WTC11 (cell line): Measurements from ENCODE around the gene COPS3. TPM values are rescaled to one million over a fixed set of nuclear protein-coding genes. Genes with fewer than 3 reads are reported as not detected.

Source experiments
- ATAC-seq: fragments of 200-7000 bp; cut with Tn5 transposase; 2 replicates; pipeline ENCODE4 v1.10.0; 2021; ENCODE audit warnings: mild to moderate bottlenecking, moderate library complexity
- CTCF ChIA-PET: fragments of 300-600 bp; sonication (Branson Sonifier 250); formaldehyde crosslinking; loops from one replicate; lab custom pipeline; 2021; ENCODE audit warnings: antibody characterized with exemption; lab: Charles Lee
- POLR2A ChIA-PET: fragments of 350-600 bp; sonication (Branson Sonifier 250); formaldehyde crosslinking; loops from one replicate; lab custom pipeline; 2021; ENCODE audit warnings: antibody characterized with exemption; lab: Charles Lee
- DNase-seq: peaks from one replicate; pipeline ENCODE4 v3.0.0; 2021; ENCODE audit warnings: low spot score
- H3K27ac Mint-ChIP-seq: 2 replicates; pipeline ENCODE4 v1.8.0; 2021; ENCODE audit warnings: mixed read lengths
- H3K27me3 Mint-ChIP-seq: 2 replicates; pipeline ENCODE4 v1.8.0; 2021; ENCODE audit warnings: low read depth, mild to moderate bottlenecking, moderate library complexity, mixed read lengths
- H3K36me3 Mint-ChIP-seq: 2 replicates; pipeline ENCODE4 v1.8.0; 2021; ENCODE audit warnings: mixed read lengths
- H3K4me1 Mint-ChIP-seq: 2 replicates; pipeline ENCODE4 v1.8.0; 2022; ENCODE audit warnings: mixed read lengths
- H3K4me3 Mint-ChIP-seq: 2 replicates; pipeline ENCODE4 v1.8.0; 2021; ENCODE audit warnings: mild to moderate bottlenecking, moderate library complexity, mixed read lengths
- H3K9me3 Mint-ChIP-seq: 2 replicates; pipeline ENCODE4 v1.8.0; 2021; ENCODE audit warnings: mixed read lengths
- CBFB ChIP-seq: sonication (generic); formaldehyde crosslinking; IDR thresholded peaks from 2 replicates; pipeline ENCODE4 v1.8.1; 2022; ENCODE audit warnings: mild to moderate bottlenecking, low read depth, missing genetic modification reagents
- CREM ChIP-seq: sonication (generic); formaldehyde crosslinking; IDR thresholded peaks from 2 replicates; pipeline ENCODE4 v1.8.1; 2022; ENCODE audit warnings: mild to moderate bottlenecking, missing genetic modification reagents, moderate library complexity
- EMX1 ChIP-seq: fragments of 250-450 bp; sonication (Bioruptor Pico); IDR thresholded peaks from 2 replicates; pipeline ENCODE4 v1.8.0; 2021; ENCODE audit warnings: mild to moderate bottlenecking
- ETV6 ChIP-seq: sonication (generic); formaldehyde crosslinking; IDR thresholded peaks from 2 replicates; pipeline ENCODE4 v1.8.1; 2022; ENCODE audit warnings: mild to moderate bottlenecking, missing genetic modification reagents
- FOXP1 ChIP-seq: sonication (generic); formaldehyde crosslinking; IDR thresholded peaks from 2 replicates; pipeline ENCODE4 v1.8.0; 2022; ENCODE audit warnings: missing genetic modification reagents, mild to moderate bottlenecking, moderate library complexity, borderline replicate concordance
- MYBL2 ChIP-seq: sonication (generic); formaldehyde crosslinking; IDR thresholded peaks from 2 replicates; pipeline ENCODE4 v1.8.1; 2023; ENCODE audit warnings: mild to moderate bottlenecking, moderate library complexity, missing genetic modification reagents
- NR2C2 ChIP-seq: sonication (generic); formaldehyde crosslinking; IDR thresholded peaks from 2 replicates; pipeline ENCODE4 v1.8.0; 2022; ENCODE audit warnings: mild to moderate bottlenecking, missing genetic modification reagents
- OVOL2 ChIP-seq: fragments of 250-450 bp; sonication (Bioruptor Pico); IDR thresholded peaks from 2 replicates; pipeline ENCODE4 v1.9.0; 2021; ENCODE audit warnings: mild to moderate bottlenecking, borderline replicate concordance
- PRRX2 ChIP-seq: fragments of 250-450 bp; sonication (Bioruptor Pico); IDR thresholded peaks from 2 replicates; pipeline ENCODE4 v1.8.0; 2021; ENCODE audit warnings: mild to moderate bottlenecking
- RORB ChIP-seq: fragments of 250-450 bp; sonication (Bioruptor Pico); IDR thresholded peaks from 2 replicates; pipeline ENCODE4 v1.9.0; 2021; ENCODE audit warnings: mild to moderate bottlenecking
- SMAD3 ChIP-seq: sonication (generic); formaldehyde crosslinking; IDR thresholded peaks from 2 replicates; pipeline ENCODE4 v1.8.0; 2022; ENCODE audit warnings: missing genetic modification reagents, mild to moderate bottlenecking, borderline replicate concordance
- SMAD4 ChIP-seq: sonication (generic); formaldehyde crosslinking; IDR thresholded peaks from 2 replicates; pipeline ENCODE4 v1.8.0; 2022; ENCODE audit warnings: mild to moderate bottlenecking, missing genetic modification reagents
- TCF7 ChIP-seq: sonication (generic); formaldehyde crosslinking; IDR thresholded peaks from 2 replicates; pipeline ENCODE4 v1.8.0; 2022; ENCODE audit warnings: mild to moderate bottlenecking, low read depth, missing genetic modification reagents, moderate library complexity
- ZBTB21 ChIP-seq: sonication (generic); formaldehyde crosslinking; IDR thresholded peaks from 2 replicates; pipeline ENCODE4 v1.8.1; 2023; ENCODE audit warnings: mild to moderate bottlenecking, missing genetic modification reagents, borderline replicate concordance
- ZNF138 ChIP-seq: sonication (generic); formaldehyde crosslinking; conservative IDR thresholded peaks from 2 replicates; pipeline ENCODE4 v1.8.1; 2022; ENCODE audit warnings: mild to moderate bottlenecking, moderate library complexity, missing genetic modification reagents
- ZNF219 ChIP-seq: sonication (generic); formaldehyde crosslinking; IDR thresholded peaks from 2 replicates; pipeline ENCODE4 v1.8.0; 2023; ENCODE audit warnings: missing genetic modification reagents, mild to moderate bottlenecking, borderline replicate concordance
- ZNF232 ChIP-seq: sonication (generic); formaldehyde crosslinking; IDR thresholded peaks from 2 replicates; pipeline ENCODE4 v1.8.0; 2022; ENCODE audit warnings: mild to moderate bottlenecking, missing genetic modification reagents
- ZNF317 ChIP-seq: sonication (generic); formaldehyde crosslinking; IDR thresholded peaks from 2 replicates; pipeline ENCODE4 v1.8.1; 2023; ENCODE audit warnings: low read depth, mild to moderate bottlenecking, moderate library complexity, missing genetic modification reagents, borderline replicate concordance
- total RNA-seq: library from RNA; stranded (reverse); gene quantifications from 3 replicates; pipeline ENCODE4 v1.2.3, GENCODE V29; 2021
- TF ChIP-seq, protein P1 (sequence below): sonication (generic); formaldehyde crosslinking; IDR thresholded peaks from 2 replicates; pipeline ENCODE4 v1.8.0; 2022; ENCODE audit warnings: mild to moderate bottlenecking, missing genetic modification reagents
- TF ChIP-seq, protein P2 (sequence below): sonication (generic); formaldehyde crosslinking; conservative IDR thresholded peaks from 2 replicates; pipeline ENCODE4 v1.8.1; 2022; ENCODE audit warnings: mild to moderate bottlenecking, missing genetic modification reagents
- TF ChIP-seq, protein P3 (sequence below): sonication (generic); formaldehyde crosslinking; IDR thresholded peaks from 2 replicates; pipeline ENCODE4 v1.8.0; 2023; ENCODE audit warnings: missing genetic modification reagents
- TF ChIP-seq, protein P4 (sequence below): fragments of 250-450 bp; sonication (Bioruptor Pico); IDR thresholded peaks from 2 replicates; pipeline ENCODE4 v1.9.0; 2021; ENCODE audit warnings: mild to moderate bottlenecking
- TF ChIP-seq, protein P5 (sequence below): sonication (generic); formaldehyde crosslinking; IDR thresholded peaks from 2 replicates; pipeline ENCODE4 v1.8.1; 2023; ENCODE audit warnings: mild to moderate bottlenecking, moderate library complexity, missing genetic modification reagents
- TF ChIP-seq, protein P6 (sequence below): sonication (generic); formaldehyde crosslinking; IDR thresholded peaks from 2 replicates; pipeline ENCODE4 v1.8.0; 2022; ENCODE audit warnings: mild to moderate bottlenecking, missing genetic modification reagents
- TF ChIP-seq, protein P7 (sequence below): sonication (generic); formaldehyde crosslinking; IDR thresholded peaks from 2 replicates; pipeline ENCODE4 v1.8.0; 2022; ENCODE audit warnings: mild to moderate bottlenecking, missing genetic modification reagents
- TF ChIP-seq, protein P8 (sequence below): sonication (generic); formaldehyde crosslinking; IDR thresholded peaks from 2 replicates; pipeline ENCODE4 v1.8.1; 2022; ENCODE audit warnings: mild to moderate bottlenecking, missing genetic modification reagents, moderate library complexity, borderline replicate concordance

The COPS3 gene
- total RNA-seq, 1 experiment from 2014 or later: 78.3 TPM

DNA sequence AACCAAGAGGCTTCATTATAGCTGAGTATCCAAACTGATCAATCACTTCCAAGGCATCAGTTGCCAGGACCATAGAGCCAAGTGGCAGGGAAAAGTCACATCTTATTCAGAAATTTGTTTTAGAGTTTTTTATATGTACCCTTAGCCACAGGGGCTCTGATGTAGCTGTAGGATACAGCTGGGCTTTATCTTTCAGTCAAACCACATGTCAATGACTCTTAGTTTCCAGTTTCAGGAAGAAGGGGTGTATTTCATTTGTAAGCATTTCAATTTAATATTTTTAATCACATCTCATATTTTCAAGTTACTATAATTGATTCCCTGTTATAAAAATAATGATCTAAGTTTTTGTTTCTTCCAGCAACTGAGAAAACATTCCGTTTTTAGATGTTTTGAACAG is 41.2 kb downstream of the COPS3 start (continued):
- TF ChIP-seq SMAD4: no peak
- TF ChIP-seq, protein P1, sequence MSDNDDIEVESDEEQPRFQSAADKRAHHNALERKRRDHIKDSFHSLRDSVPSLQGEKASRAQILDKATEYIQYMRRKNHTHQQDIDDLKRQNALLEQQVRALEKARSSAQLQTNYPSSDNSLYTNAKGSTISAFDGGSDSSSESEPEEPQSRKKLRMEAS: no peak
- TF ChIP-seq, protein P2, sequence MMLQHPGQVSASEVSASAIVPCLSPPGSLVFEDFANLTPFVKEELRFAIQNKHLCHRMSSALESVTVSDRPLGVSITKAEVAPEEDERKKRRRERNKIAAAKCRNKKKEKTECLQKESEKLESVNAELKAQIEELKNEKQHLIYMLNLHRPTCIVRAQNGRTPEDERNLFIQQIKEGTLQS (CRISPR knock-in tag): no peak
- TF ChIP-seq ZNF138 (CRISPR knock-in tag): no peak
- TF ChIP-seq, protein P3, sequence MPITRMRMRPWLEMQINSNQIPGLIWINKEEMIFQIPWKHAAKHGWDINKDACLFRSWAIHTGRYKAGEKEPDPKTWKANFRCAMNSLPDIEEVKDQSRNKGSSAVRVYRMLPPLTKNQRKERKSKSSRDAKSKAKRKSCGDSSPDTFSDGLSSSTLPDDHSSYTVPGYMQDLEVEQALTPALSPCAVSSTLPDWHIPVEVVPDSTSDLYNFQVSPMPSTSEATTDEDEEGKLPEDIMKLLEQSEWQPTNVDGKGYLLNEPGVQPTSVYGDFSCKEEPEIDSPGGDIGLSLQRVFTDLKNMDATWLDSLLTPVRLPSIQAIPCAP (CRISPR knock-in tag): no peak
- no peak for TF ChIP-seq ZNF317
- TF ChIP-seq, protein P4, sequence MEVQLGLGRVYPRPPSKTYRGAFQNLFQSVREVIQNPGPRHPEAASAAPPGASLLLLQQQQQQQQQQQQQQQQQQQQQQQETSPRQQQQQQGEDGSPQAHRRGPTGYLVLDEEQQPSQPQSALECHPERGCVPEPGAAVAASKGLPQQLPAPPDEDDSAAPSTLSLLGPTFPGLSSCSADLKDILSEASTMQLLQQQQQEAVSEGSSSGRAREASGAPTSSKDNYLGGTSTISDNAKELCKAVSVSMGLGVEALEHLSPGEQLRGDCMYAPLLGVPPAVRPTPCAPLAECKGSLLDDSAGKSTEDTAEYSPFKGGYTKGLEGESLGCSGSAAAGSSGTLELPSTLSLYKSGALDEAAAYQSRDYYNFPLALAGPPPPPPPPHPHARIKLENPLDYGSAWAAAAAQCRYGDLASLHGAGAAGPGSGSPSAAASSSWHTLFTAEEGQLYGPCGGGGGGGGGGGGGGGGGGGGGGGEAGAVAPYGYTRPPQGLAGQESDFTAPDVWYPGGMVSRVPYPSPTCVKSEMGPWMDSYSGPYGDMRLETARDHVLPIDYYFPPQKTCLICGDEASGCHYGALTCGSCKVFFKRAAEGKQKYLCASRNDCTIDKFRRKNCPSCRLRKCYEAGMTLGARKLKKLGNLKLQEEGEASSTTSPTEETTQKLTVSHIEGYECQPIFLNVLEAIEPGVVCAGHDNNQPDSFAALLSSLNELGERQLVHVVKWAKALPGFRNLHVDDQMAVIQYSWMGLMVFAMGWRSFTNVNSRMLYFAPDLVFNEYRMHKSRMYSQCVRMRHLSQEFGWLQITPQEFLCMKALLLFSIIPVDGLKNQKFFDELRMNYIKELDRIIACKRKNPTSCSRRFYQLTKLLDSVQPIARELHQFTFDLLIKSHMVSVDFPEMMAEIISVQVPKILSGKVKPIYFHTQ (CRISPR knock-in tag): no peak
- TF ChIP-seq MYBL2 (CRISPR knock-in tag): no peak
- TF ChIP-seq, protein P5, sequence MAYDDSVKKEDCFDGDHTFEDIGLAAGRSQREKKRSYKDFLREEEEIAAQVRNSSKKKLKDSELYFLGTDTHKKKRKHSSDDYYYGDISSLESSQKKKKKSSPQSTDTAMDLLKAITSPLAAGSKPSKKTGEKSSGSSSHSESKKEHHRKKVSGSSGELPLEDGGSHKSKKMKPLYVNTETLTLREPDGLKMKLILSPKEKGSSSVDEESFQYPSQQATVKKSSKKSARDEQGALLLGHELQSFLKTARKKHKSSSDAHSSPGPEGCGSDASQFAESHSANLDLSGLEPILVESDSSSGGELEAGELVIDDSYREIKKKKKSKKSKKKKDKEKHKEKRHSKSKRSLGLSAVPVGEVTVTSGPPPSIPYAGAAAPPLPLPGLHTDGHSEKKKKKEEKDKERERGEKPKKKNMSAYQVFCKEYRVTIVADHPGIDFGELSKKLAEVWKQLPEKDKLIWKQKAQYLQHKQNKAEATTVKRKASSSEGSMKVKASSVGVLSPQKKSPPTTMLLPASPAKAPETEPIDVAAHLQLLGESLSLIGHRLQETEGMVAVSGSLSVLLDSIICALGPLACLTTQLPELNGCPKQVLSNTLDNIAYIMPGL (CRISPR knock-in tag): no peak
- TF ChIP-seq OVOL2 (CRISPR knock-in tag): no peak
- no peak for TF ChIP-seq RORB (CRISPR knock-in tag)
- TF ChIP-seq, protein P6, sequence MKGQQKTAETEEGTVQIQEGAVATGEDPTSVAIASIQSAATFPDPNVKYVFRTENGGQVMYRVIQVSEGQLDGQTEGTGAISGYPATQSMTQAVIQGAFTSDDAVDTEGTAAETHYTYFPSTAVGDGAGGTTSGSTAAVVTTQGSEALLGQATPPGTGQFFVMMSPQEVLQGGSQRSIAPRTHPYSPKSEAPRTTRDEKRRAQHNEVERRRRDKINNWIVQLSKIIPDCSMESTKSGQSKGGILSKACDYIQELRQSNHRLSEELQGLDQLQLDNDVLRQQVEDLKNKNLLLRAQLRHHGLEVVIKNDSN (CRISPR knock-in tag): no peak

DNA sequence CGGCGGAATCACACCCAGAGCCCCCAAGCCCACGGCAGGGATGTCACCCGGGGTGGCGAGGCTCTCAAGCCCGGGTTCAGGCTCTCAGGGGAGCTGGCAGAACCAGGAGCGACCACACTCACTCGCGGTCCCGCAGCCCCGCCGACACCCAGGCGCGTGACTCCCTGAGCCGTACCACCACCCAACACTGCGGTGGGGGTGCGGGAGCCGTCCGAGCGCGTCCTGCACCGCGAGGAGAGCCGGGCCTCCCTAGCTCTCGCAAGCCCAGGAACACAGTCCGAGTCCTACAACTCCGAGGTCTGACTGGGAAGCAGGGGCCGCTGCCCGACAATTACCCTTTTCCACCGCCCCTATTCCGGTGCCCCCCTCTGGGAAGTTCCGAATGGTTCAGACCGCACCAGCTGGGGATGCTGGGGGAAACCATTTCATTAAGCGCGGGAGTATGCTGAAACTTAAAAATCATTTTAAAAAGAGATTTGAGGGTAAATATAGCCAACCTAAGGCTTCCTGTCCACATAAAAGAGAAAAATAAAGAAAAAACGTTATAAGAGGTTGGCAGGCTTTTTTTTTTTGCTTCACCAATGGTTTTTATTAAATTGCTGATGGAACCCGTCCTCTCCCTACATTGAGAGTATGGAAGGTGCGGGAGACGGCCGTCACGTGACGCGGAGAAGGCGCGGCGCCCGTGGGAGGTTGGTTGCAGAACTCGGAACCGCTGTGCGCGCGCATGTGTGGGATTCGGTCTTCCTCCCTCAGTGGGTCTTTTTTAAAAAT is 43.8 kb downstream of the COPS3 start, which contains the start of gene FLCN:
TSS of gene FLCN (minus strand) at position 143 of the 774 bp plus-strand sequence. CDS start 9,031 bp downstream, outside the sequence.
- Mint-ChIP-seq H3K4me3 (peak within 1 kb of the TSS; percentile 92), H3K9me3 (no peaks in the 10 kb centered on the region)
- TF ChIP-seq CREM (CRISPR knock-in tag): 0 out of 2 replicates have a peak, but pooled peaks have one; percentile 39
- 0 out of 2 replicates have a peak, but pooled peaks have one; percentile 24 for TF ChIP-seq FOXP1 (CRISPR knock-in tag)
- no peak for TF ChIP-seq PRRX2 (CRISPR knock-in tag)
- TF ChIP-seq ZBTB21 (CRISPR knock-in tag): no peak
- 0 out of 2 replicates have a peak, but pooled peaks have one; percentile 65 for TF ChIP-seq CBFB (CRISPR knock-in tag)
- no peak for TF ChIP-seq ZNF232 (CRISPR knock-in tag)
- TF ChIP-seq NR2C2: no peak
- no peak for TF ChIP-seq EMX1 (CRISPR knock-in tag)
- no peak for TF ChIP-seq ETV6 (CRISPR knock-in tag)
- TF ChIP-seq, protein P7, sequence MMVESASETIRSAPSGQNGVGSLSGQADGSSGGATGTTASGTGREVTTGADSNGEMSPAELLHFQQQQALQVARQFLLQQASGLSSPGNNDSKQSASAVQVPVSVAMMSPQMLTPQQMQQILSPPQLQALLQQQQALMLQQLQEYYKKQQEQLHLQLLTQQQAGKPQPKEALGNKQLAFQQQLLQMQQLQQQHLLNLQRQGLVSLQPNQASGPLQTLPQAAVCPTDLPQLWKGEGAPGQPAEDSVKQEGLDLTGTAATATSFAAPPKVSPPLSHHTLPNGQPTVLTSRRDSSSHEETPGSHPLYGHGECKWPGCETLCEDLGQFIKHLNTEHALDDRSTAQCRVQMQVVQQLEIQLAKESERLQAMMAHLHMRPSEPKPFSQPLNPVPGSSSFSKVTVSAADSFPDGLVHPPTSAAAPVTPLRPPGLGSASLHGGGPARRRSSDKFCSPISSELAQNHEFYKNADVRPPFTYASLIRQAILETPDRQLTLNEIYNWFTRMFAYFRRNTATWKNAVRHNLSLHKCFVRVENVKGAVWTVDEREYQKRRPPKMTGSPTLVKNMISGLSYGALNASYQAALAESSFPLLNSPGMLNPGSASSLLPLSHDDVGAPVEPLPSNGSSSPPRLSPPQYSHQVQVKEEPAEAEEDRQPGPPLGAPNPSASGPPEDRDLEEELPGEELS (CRISPR knock-in tag): peak; percentile 46; the same call in 1 of the 2 replicates
- TF ChIP-seq TCF7 (CRISPR knock-in tag): no peak
- no peak for TF ChIP-seq ZNF219 (CRISPR knock-in tag)
- TF ChIP-seq, protein P8, sequence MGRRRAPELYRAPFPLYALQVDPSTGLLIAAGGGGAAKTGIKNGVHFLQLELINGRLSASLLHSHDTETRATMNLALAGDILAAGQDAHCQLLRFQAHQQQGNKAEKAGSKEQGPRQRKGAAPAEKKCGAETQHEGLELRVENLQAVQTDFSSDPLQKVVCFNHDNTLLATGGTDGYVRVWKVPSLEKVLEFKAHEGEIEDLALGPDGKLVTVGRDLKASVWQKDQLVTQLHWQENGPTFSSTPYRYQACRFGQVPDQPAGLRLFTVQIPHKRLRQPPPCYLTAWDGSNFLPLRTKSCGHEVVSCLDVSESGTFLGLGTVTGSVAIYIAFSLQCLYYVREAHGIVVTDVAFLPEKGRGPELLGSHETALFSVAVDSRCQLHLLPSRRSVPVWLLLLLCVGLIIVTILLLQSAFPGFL: no peak
- peak; percentile 13; the same call in 1 of the 2 replicates for TF ChIP-seq SMAD3

More for the DNA sequence above, 43.8 kb downstream of the COPS3 start, which contains the start of gene FLCN:
- H3K27me3 Mint-ChIP-seq: no peaks in the 10 kb centered on the region
- DNase-seq (peak; percentile 64), ATAC-seq (peak; percentile 87)
- peaks cover 21% of the 10 kb centered on the region for H3K4me1 Mint-ChIP-seq
- ChIA-PET POLR2A (interaction anchor here (0.7 kb wide), 1 partner anchor 66 kb away, joined by 4 read pairs; no protein-coding TSS in a partner anchor), CTCF (interaction anchor here (0.7 to 1.5 kb wide), 2 partner anchors 96 to 468 kb away, joined by 3 read pairs; no protein-coding TSS in a partner anchor)
- H3K36me3 Mint-ChIP-seq: no peaks in the 10 kb centered on the region; the same call in 1 of the 2 replicates
- peak within 1 kb of the TSS; percentile 98 for H3K27ac Mint-ChIP-seq
